H1 (cell line): Measurements from ENCODE around the gene AIG1. TPM values are rescaled to one million over a fixed set of nuclear protein-coding genes. Genes with fewer than 3 reads are reported as not detected.

Source experiments
- CTCF ChIA-PET: fragments of 300-600 bp; sonication (Branson Sonifier 250); formaldehyde crosslinking; loops from one replicate; lab custom pipeline; 2021; ENCODE audit not compliant: partially characterized antibody; lab: Charles Lee
- POLR2A ChIA-PET: fragments of 300-600 bp; sonication (Branson Sonifier 250); formaldehyde crosslinking; loops from one replicate; lab custom pipeline; 2021; ENCODE audit warnings: inconsistent platforms; ENCODE audit not compliant: partially characterized antibody; lab: Charles Lee
- DNase-seq, 2 experiments: peaks; one replicate each; pipeline versions ENCODE4 v3.0.0 to v3.0.0-alpha.2; 2010 to 2022; ENCODE audit warnings: low spot score in 2 of 2, low read depth in 1 of 2, mixed read lengths in 1 of 2
- FAIRE-seq: peaks from 2 replicates; lab custom pipeline; 2011; peaks lifted over from hg19 to GRCh38; lab: Jason Lieb, UNC
- H2AFZ ChIP-seq: 2 replicates; pipeline ENCODE4 v1.8.1; 2012; ENCODE audit warnings: low read length, inconsistent platforms
- H2AK5ac ChIP-seq: 2 replicates; pipeline ENCODE4 v1.6.1; 2013; ENCODE audit warnings: low read depth, low read length
- H2BK120ac ChIP-seq: replicated peaks from 2 replicates; pipeline ENCODE3; 2013; ENCODE audit warnings: low read depth, low read length, inconsistent platforms
- H2BK12ac ChIP-seq: 2 replicates; pipeline ENCODE4 v1.6.1; 2013; ENCODE audit warnings: low read depth, low read length
- H2BK15ac ChIP-seq: 2 replicates; pipeline ENCODE4 v1.6.1; 2013; ENCODE audit warnings: low read length
- H2BK20ac ChIP-seq: 2 replicates; pipeline ENCODE4 v1.6.1; 2013; ENCODE audit warnings: low read length
- H2BK5ac ChIP-seq: 2 replicates; pipeline ENCODE4 v1.6.1; 2013; ENCODE audit warnings: low read depth, low read length
- H3K14ac ChIP-seq: 2 replicates; pipeline ENCODE4 v1.6.1; 2013; ENCODE audit warnings: inconsistent platforms; ENCODE audit not compliant: insufficient read length
- H3K18ac ChIP-seq: 2 replicates; pipeline ENCODE4 v1.6.1; 2013; ENCODE audit warnings: low read length; ENCODE audit errors: extremely low read depth
- H3K23ac ChIP-seq: 2 replicates; pipeline ENCODE4 v1.6.1; 2013; ENCODE audit warnings: inconsistent platforms; ENCODE audit not compliant: insufficient read length
- H3K23me2 ChIP-seq: 2 replicates; pipeline ENCODE4 v1.6.1; 2013; ENCODE audit warnings: low read depth, low read length
- H3K27ac ChIP-seq: 2 replicates; pipeline ENCODE4 v1.6.1; 2011; ENCODE audit warnings: low read depth, low read length, inconsistent platforms
- H3K27me3 ChIP-seq, 4 experiments: replicated peaks in 1 of 4; 1 replicate in 1 of 4; 2 replicates in 3 of 4; pipeline versions ENCODE4 v1.6.1 to v1.8.1; 2011 to 2013; ENCODE audit warnings: low read length in 3 of 4, mild to moderate bottlenecking in 3 of 4, inconsistent platforms in 2 of 4, mixed read lengths in 2 of 4, moderate library complexity in 1 of 4; ENCODE audit not compliant: control insufficient read depth in 3 of 4, insufficient read depth in 3 of 4; ENCODE audit errors: extremely low read depth in 1 of 4
- H3K36me3 ChIP-seq, 4 experiments: 2 replicates each; pipeline versions ENCODE4 v1.6.1 to v1.8.1; 2011 to 2013; ENCODE audit warnings: mild to moderate bottlenecking in 4 of 4, low read length in 3 of 4, moderate library complexity in 2 of 4, control low read depth in 1 of 4, inconsistent platforms in 1 of 4; ENCODE audit not compliant: insufficient read depth in 4 of 4, control insufficient read depth in 2 of 4
- H3K4ac ChIP-seq: replicated peaks from 2 replicates; pipeline ENCODE3; 2013; ENCODE audit warnings: low read length, low read depth, mixed read lengths, inconsistent platforms; ENCODE audit not compliant: insufficient read length
- H3K4me1 ChIP-seq, 4 experiments: replicated peaks in 1 of 4; 1 replicate in 1 of 4; 2 replicates in 3 of 4; pipeline versions ENCODE4 v1.6.1 to v1.8.1; 2011 to 2013; ENCODE audit warnings: low read length in 3 of 4, inconsistent platforms in 2 of 4, mixed read lengths in 1 of 4; ENCODE audit not compliant: insufficient read depth in 4 of 4, control insufficient read depth in 3 of 4
- H3K4me2 ChIP-seq, 2 experiments: 2 replicates each; pipeline versions ENCODE4 v1.6.1 to v1.8.1; 2011 to 2013; ENCODE audit warnings: low read depth in 2 of 2, low read length in 2 of 2, control low read depth in 1 of 2, inconsistent platforms in 1 of 2, mild to moderate bottlenecking in 1 of 2; ENCODE audit not compliant: insufficient read depth in 1 of 2
- H3K4me3 ChIP-seq, 4 experiments: fragments of 200-600, 300-600 bp in 1 of 4; sonication (generic), shearing (Covaris generic), sonication (Bioruptor Twin) in 1 of 4; 2 replicates each; pipeline versions ENCODE4 v1.5.1 to v1.8.1; 2011 to 2016; ENCODE audit warnings: low read length in 4 of 4, low read depth in 3 of 4, control low read depth in 2 of 4, inconsistent platforms in 2 of 4, mild to moderate bottlenecking in 2 of 4, mixed read lengths in 1 of 4, moderate library complexity in 1 of 4; ENCODE audit not compliant: insufficient read depth in 2 of 4; ENCODE audit errors: extremely low read depth in 1 of 4
- H3K56ac ChIP-seq: replicated peaks from 2 replicates; pipeline ENCODE3; 2013; ENCODE audit warnings: low read depth, mild to moderate bottlenecking, mixed read lengths, low read length, inconsistent platforms; ENCODE audit not compliant: insufficient read length
- H3K79me1 ChIP-seq: 2 replicates; pipeline ENCODE4 v1.6.1; 2013; ENCODE audit warnings: low read depth, low read length, control low read depth
- H3K79me2 ChIP-seq, 2 experiments: 2 replicates each; pipeline versions ENCODE4 v1.6.1 to v1.8.1; 2012 to 2013; ENCODE audit warnings: low read length in 2 of 2, mild to moderate bottlenecking in 2 of 2, inconsistent platforms in 1 of 2; ENCODE audit not compliant: insufficient read depth in 2 of 2, control insufficient read depth in 1 of 2
- H3K9ac ChIP-seq, 4 experiments: replicated peaks in 1 of 4; 1 replicate in 1 of 4; 2 replicates in 3 of 4; pipeline versions ENCODE4 v1.6.1 to v1.8.1; 2011 to 2013; ENCODE audit warnings: low read depth in 3 of 4, low read length in 3 of 4, control low read depth in 2 of 4, mild to moderate bottlenecking in 2 of 4, moderate library complexity in 2 of 4, inconsistent platforms in 1 of 4; ENCODE audit errors: extremely low read depth in 1 of 4
- H3K9me3 ChIP-seq, 2 experiments: 2 replicates each; pipeline versions ENCODE4 v1.6.1 to v1.8.1; 2012 to 2013; ENCODE audit warnings: mild to moderate bottlenecking in 2 of 2, moderate library complexity in 2 of 2, control low read depth in 1 of 2, inconsistent platforms in 1 of 2, low read depth in 1 of 2, low read length in 1 of 2, mixed read lengths in 1 of 2; ENCODE audit not compliant: insufficient read depth in 2 of 2
- H4K20me1 ChIP-seq, 2 experiments: replicated peaks in 1 of 2; 2 replicates each; pipeline versions ENCODE3 to v1.8.1; 2011 to 2013; ENCODE audit warnings: inconsistent platforms in 2 of 2, low read length in 2 of 2, mild to moderate bottlenecking in 1 of 2; ENCODE audit not compliant: insufficient read depth in 2 of 2, control insufficient read depth in 1 of 2
- H4K5ac ChIP-seq: 2 replicates; pipeline ENCODE4 v1.6.1; 2013; ENCODE audit warnings: low read length, low read depth, mixed read lengths, inconsistent platforms; ENCODE audit not compliant: insufficient read length
- H4K8ac ChIP-seq: 2 replicates; pipeline ENCODE4 v1.8.0; 2013; ENCODE audit warnings: mild to moderate bottlenecking, moderate library complexity, low read length, inconsistent platforms; ENCODE audit not compliant: insufficient read depth; ENCODE audit errors: extremely low read depth
- H4K91ac ChIP-seq: replicated peaks from 2 replicates; pipeline ENCODE3; 2013; ENCODE audit warnings: low read length, mixed read lengths, inconsistent platforms; ENCODE audit not compliant: insufficient read length
- JUND ChIP-seq: IDR thresholded peaks from 2 replicates; pipeline ENCODE4 v1.6.1; 2011; ENCODE audit warnings: mild to moderate bottlenecking, improper control_type of control experiment, low read length
- PHF8 ChIP-seq: fragments of 200-600 bp; sonication (generic); conservative IDR thresholded peaks from 2 replicates; pipeline ENCODE4 v1.7.1; 2012; ENCODE audit warnings: low read depth, mild to moderate bottlenecking, inconsistent platforms, low read length, moderate library complexity
- POLR2AphosphoS5 ChIP-seq: IDR thresholded peaks from 2 replicates; pipeline ENCODE4 v1.6.1; 2011; ENCODE audit warnings: low read depth, low read length
- RFX5 ChIP-seq: IDR thresholded peaks from 2 replicates; pipeline ENCODE4 v1.6.1; 2011; ENCODE audit warnings: low read depth, low read length, improper control_type of control experiment, borderline replicate concordance
- RXRA ChIP-seq: IDR thresholded peaks from 2 replicates; pipeline ENCODE4 v1.6.1; 2011; ENCODE audit warnings: low read depth, mild to moderate bottlenecking, low read length, moderate library complexity; ENCODE audit not compliant: insufficient read depth
- SAP30 ChIP-seq: fragments of 300-600 bp; sonication (generic); IDR thresholded peaks from 2 replicates; pipeline ENCODE4 v1.7.1; 2012; ENCODE audit warnings: low read length, moderate library complexity, mild to moderate bottlenecking, inconsistent platforms; ENCODE audit not compliant: insufficient read depth, insufficient replicate concordance
- SIN3A ChIP-seq, 2 experiments: IDR thresholded peaks in 1 of 2; conservative IDR thresholded peaks in 1 of 2; 2 replicates each; pipeline ENCODE4 v1.6.1; 2011 to 2012; ENCODE audit warnings: low read length in 2 of 2, improper control_type of control experiment in 1 of 2, low read depth in 1 of 2, mild to moderate bottlenecking in 1 of 2
- YY1 ChIP-seq: IDR thresholded peaks from 2 replicates; pipeline ENCODE4 v1.6.1; 2011; ENCODE audit warnings: low read depth, mild to moderate bottlenecking, low read length
- ZNF274 ChIP-seq: IDR thresholded peaks from 2 replicates; pipeline ENCODE4 v1.7.0; 2012; ENCODE audit warnings: low read length, borderline replicate concordance; ENCODE audit errors: extremely low read depth
- WGBS, 2 experiments: shearing (Covaris generic) in 1 of 2; methylation state at CpG; one replicate each; pipeline versions ENCODE4 v1.1.6 to v1.1.7; 2013 to 2015; ENCODE audit warnings: low lambda C conversion rate in 2 of 2, mixed read lengths in 2 of 2, inconsistent platforms in 1 of 2, low coverage in 1 of 2, missing lambda C conversion rate in 1 of 2; ENCODE audit not compliant: insufficient replicate concordance in 2 of 2, insufficient coverage in 1 of 2, insufficient read length in 1 of 2; ENCODE audit errors: extremely low coverage in 1 of 2, missing lambda C conversion rate in 1 of 2; 5-methylcytosine and 5-hydroxymethylcytosine counted together
- polyA plus RNA-seq, 7 experiments: library from polyadenylated mRNA; depleted of rRNA in 3 of 7; stranded (reverse) in 5 of 7; unstranded in 2 of 7; fragments of >200 nt in 5 of 7; fragments of 200-250 nt in 2 of 7; gene quantifications; 1 replicate in 5 of 7; 2 replicates in 1 of 7; 4 replicates in 1 of 7; pipeline versions ENCODE4 v1.2.1 to v1.2.3, GENCODE V29; 2011 to 2013; ENCODE audit warnings: missing spikeins in 2 of 7, mixed read lengths in 2 of 7
- total RNA-seq: library from RNA; stranded (reverse); fragmentation: NEBNext Ultra II Directional; extraction: Animal tissue kit (Norgen Biotek cat#: 25700); gene quantifications from 2 replicates; pipeline ENCODE4 v1.2.1, GENCODE V29; 2021
- TF ChIP-seq, protein P1 (sequence below), 3 experiments: IDR thresholded peaks; 1 replicate in 2 of 3; 2 replicates in 1 of 3; pipeline versions ENCODE4 v1.5.1 to v1.6.1; 2011; ENCODE audit warnings: low read length in 3 of 3, mild to moderate bottlenecking in 3 of 3, inconsistent platforms in 2 of 3, low read depth in 1 of 3, moderate library complexity in 1 of 3; ENCODE audit not compliant: insufficient read depth in 1 of 3; ENCODE audit errors: control extremely low read depth in 1 of 3

Gene AIG1
- total and polyA plus RNA-seq, 2 of the 8 experiments (the other 6 are each of a cell fraction or from before 2014, with no cell fraction given): 56.6 to 58.4 TPM

DNA sequence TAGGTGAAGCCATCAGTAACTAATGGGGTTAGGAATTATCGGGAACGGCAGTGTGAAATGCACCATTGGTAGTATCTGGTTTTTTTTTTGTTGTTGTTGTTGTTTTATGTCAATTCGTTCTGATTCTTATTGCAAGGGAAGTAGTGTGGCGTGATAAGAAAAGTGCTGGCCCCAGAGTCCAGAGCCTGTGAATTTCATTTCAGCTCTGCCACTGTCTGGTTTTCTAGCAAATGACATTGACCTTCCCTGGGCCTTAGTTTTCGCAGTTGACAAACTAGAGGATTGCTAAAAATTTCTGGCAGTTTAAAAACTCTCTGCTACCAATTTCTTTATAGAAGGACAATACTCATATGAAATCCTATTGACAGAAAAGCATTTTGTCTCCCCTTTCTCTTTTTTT, 161.6 kb downstream of the AIG1 start:
- H3K36me3 ChIP-seq: no peaks in the 10 kb centered on the region
- H3K4me2 ChIP-seq: no peak overlapping the region
- no peaks in the 10 kb centered on the region for H3K79me2 ChIP-seq
- H3K4ac ChIP-seq: no peak overlapping the region
- H3K9me3 ChIP-seq: no peaks in the 10 kb centered on the region
- no peak overlapping the region for H3K27ac ChIP-seq
- H4K8ac ChIP-seq: no peak overlapping the region
- H3K56ac ChIP-seq: no peak overlapping the region
- H3K4me3 ChIP-seq: no peak overlapping the region
- H2BK15ac ChIP-seq: no peak overlapping the region
- no peaks in the 10 kb centered on the region for H3K27me3 ChIP-seq
- POLR2A ChIA-PET: no interaction called here
- no peak overlapping the region for H2BK20ac ChIP-seq
- no peak overlapping the region for H2BK5ac ChIP-seq
- H2BK120ac ChIP-seq: no peak overlapping the region
- 97% methylated on average over 5 of the region's 5 CpGs; no CpG with 5 or more reads in 1 of the 2 experiments for WGBS, 2 experiments
- H4K20me1 ChIP-seq: no peaks in the 10 kb centered on the region
- H3K9ac ChIP-seq: no peak overlapping the region
- TF ChIP-seq POLR2AphosphoS5: no peak
- TF ChIP-seq RFX5: no peak
- no peak for TF ChIP-seq PHF8
- no peak for TF ChIP-seq SIN3A (conservative IDR thresholded peaks at IDR 0.05 in 1 of 2, IDR thresholded peaks at IDR 0.05 in 1 of 2; ENCODE audit: low read depth in 1 of 2, low read length in 2 of 2)
- no peak for TF ChIP-seq RXRA
- TF ChIP-seq SAP30: no peak
- TF ChIP-seq JUND: no peak
- TF ChIP-seq, protein P1, sequence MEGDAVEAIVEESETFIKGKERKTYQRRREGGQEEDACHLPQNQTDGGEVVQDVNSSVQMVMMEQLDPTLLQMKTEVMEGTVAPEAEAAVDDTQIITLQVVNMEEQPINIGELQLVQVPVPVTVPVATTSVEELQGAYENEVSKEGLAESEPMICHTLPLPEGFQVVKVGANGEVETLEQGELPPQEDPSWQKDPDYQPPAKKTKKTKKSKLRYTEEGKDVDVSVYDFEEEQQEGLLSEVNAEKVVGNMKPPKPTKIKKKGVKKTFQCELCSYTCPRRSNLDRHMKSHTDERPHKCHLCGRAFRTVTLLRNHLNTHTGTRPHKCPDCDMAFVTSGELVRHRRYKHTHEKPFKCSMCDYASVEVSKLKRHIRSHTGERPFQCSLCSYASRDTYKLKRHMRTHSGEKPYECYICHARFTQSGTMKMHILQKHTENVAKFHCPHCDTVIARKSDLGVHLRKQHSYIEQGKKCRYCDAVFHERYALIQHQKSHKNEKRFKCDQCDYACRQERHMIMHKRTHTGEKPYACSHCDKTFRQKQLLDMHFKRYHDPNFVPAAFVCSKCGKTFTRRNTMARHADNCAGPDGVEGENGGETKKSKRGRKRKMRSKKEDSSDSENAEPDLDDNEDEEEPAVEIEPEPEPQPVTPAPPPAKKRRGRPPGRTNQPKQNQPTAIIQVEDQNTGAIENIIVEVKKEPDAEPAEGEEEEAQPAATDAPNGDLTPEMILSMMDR (IDR thresholded peaks at IDR 0.05; ENCODE audit: control extremely low read depth in 1 of 3, insufficient read depth in 1 of 3, low read depth in 1 of 3, low read length in 3 of 3): no peak
- TF ChIP-seq ZNF274: no peak
- no peak for TF ChIP-seq YY1
- H4K91ac ChIP-seq: no peak overlapping the region
- no peaks in the 10 kb centered on the region; the same call in 1 of the 2 replicates for H3K79me1 ChIP-seq
- H4K5ac ChIP-seq: no peak overlapping the region
- H3K23me2 ChIP-seq: no peaks in the 10 kb centered on the region; the same call in 1 of the 2 replicates
- no peak overlapping the region for H2AK5ac ChIP-seq
- DNase-seq (no peak), FAIRE-seq (no peak)
- no peak overlapping the region for H3K14ac ChIP-seq
- no peak overlapping the region for H2AFZ ChIP-seq
- H3K4me1 ChIP-seq: peaks cover 0 to 6% (median 1%) of the 10 kb centered on the region in 4 experiments; a peak in 1 of 7 replicates
- H3K18ac ChIP-seq: no peak overlapping the region
- no peak overlapping the region for H2BK12ac ChIP-seq
- no peak overlapping the region for H3K23ac ChIP-seq
- CTCF ChIA-PET: interaction anchor here (1.7 to 2.5 kb wide), 3 partner anchors 11 to 205 kb away, joined by 7 to 12 read pairs (median 8); no protein-coding TSS in a partner anchor
